ENCODE measurements around the gene CD300LF.

Gene CD300LF

GRCh38 chr17:74702116-74702871, 10.4 kb downstream of the CD300LF start:
- no peak for TF ChIP-seq ZFX (IDR thresholded peaks at IDR 0.05; ENCODE audit: borderline replicate concordance)
- TF ChIP-seq, protein P1, sequence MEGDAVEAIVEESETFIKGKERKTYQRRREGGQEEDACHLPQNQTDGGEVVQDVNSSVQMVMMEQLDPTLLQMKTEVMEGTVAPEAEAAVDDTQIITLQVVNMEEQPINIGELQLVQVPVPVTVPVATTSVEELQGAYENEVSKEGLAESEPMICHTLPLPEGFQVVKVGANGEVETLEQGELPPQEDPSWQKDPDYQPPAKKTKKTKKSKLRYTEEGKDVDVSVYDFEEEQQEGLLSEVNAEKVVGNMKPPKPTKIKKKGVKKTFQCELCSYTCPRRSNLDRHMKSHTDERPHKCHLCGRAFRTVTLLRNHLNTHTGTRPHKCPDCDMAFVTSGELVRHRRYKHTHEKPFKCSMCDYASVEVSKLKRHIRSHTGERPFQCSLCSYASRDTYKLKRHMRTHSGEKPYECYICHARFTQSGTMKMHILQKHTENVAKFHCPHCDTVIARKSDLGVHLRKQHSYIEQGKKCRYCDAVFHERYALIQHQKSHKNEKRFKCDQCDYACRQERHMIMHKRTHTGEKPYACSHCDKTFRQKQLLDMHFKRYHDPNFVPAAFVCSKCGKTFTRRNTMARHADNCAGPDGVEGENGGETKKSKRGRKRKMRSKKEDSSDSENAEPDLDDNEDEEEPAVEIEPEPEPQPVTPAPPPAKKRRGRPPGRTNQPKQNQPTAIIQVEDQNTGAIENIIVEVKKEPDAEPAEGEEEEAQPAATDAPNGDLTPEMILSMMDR (IDR thresholded peaks at IDR 0.05): no peak
- H3K27ac ChIP-seq: no peak overlapping the region

DNA sequence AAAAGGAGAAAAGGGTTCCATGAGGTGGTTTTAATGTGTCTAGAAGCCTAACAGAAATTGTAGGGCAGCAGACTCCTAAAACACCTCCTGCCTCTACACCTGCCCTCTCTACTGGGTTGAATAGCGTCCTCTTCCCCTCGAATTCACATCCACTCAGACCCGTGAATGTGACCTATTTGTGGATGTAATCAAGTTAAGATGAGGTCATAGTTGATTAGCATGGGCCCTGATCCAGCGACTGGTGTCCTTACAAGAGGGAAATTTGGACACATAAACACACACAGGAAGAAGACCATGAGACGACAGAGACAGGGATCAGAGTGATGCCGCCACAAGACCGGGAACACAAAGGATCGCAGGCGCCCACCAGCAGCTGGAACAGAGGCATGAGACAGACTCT, 13.5 kb downstream of the CD300LF start:
- no peak overlapping the region for H3K27ac ChIP-seq
- no peak for TF ChIP-seq ZFX (IDR thresholded peaks at IDR 0.05; ENCODE audit: borderline replicate concordance)
- TF ChIP-seq, protein P1 (IDR thresholded peaks at IDR 0.05): no peak

DNA sequence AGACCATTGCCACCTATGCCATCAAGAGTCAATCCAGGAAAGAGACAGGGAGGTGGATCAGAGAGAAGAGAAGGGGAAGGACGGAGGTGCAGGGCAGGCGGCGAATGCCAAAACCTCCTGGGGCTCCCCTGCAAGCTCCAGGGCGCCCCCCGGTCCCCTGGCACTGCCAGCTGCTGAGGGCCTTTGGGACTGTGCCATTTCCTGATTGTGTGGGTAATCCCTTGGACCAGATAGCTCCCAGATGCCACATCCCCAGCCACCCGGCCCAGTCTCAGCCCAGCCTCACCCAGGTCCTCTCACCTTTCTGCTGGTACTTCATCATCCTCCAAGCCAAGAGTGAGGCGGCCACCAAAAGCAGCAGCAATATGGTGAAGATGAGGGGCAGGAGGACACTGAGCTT, 14.7 kb downstream of the CD300LF start:
- TF ChIP-seq ZFX (IDR thresholded peaks at IDR 0.05; ENCODE audit: borderline replicate concordance): no peak
- TF ChIP-seq, protein P1 (IDR thresholded peaks at IDR 0.05): no peak
- no peak overlapping the region for H3K27ac ChIP-seq

- TF ChIP-seq, protein P1 (IDR thresholded peaks at IDR 0.05): no peak
- TF ChIP-seq ZFX (IDR thresholded peaks at IDR 0.05; ENCODE audit: borderline replicate concordance): no peak
- H3K27ac ChIP-seq: no peak overlapping the region
These were observed 15.2 kb downstream of the CD300LF start for GRCh38 chr17:74697515-74697914.

- no peak overlapping the region for H3K27ac ChIP-seq
- TF ChIP-seq ZFX (IDR thresholded peaks at IDR 0.05; ENCODE audit: borderline replicate concordance): no peak
- TF ChIP-seq, protein P1 (IDR thresholded peaks at IDR 0.05): no peak
These were observed 17.1 kb downstream of the CD300LF start for GRCh38 chr17:74695629-74696028.

DNA sequence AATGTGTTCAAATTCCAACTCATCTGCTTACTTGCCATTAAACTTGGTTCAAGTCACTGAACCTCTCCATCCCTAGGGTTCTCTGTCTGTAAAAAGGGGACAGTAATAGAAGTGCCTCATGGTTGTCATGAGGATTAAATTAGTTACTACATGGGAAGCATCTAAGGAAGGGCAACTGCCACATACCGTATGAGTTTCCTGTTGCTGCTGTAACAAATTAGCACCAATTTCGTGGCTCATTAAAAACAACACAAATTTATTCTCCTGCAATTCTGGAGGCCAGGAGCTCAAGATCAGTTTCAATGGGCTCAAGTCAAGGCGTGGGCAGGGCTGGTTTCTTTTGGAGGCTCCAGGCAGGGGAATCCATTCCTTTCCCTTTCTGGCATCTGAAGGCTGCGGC, 18.6 kb downstream of the CD300LF start:
- TF ChIP-seq, protein P1 (IDR thresholded peaks at IDR 0.05): no peak
- no peak for TF ChIP-seq ZFX (IDR thresholded peaks at IDR 0.05; ENCODE audit: borderline replicate concordance)
- H3K27ac ChIP-seq: no peak overlapping the region

GRCh38 chr17:74691151-74691550, 21.6 kb downstream of the CD300LF start:
- H3K27ac ChIP-seq: no peak overlapping the region
- TF ChIP-seq, protein P1 (IDR thresholded peaks at IDR 0.05): no peak
- TF ChIP-seq ZFX (IDR thresholded peaks at IDR 0.05; ENCODE audit: borderline replicate concordance): no peak

Measured in 22Rv1 (cell line).